Measurements from ENCODE around the gene PIPOX.

GRCh38 chr17:29058391-29058790 is 15.4 kb downstream of the PIPOX start:
- TF ChIP-seq CTCF (IDR thresholded peaks at IDR 0.05) (no peak), POLR2A (IDR thresholded peaks at IDR 0.05) (no peak)

All from vagina (tissue), 2 donors.